GM19467 (cell line): ENCODE data around the gene KISS1R.
"Not testable (repeated sequence)": the region's sequence is repeated elsewhere in the genome, so short reads cannot be mapped to it uniquely, and the experiment has no call there.

ENCODE experiments used
- ATAC-seq: cut with Tn5 transposase; IDR thresholded peaks from one replicate; pipeline ENCODE4 v1.9.1; 2021; ENCODE audit warnings: mild to moderate bottlenecking, moderate library complexity; ENCODE audit not compliant: unreplicated experiment

Gene KISS1R

DNA sequence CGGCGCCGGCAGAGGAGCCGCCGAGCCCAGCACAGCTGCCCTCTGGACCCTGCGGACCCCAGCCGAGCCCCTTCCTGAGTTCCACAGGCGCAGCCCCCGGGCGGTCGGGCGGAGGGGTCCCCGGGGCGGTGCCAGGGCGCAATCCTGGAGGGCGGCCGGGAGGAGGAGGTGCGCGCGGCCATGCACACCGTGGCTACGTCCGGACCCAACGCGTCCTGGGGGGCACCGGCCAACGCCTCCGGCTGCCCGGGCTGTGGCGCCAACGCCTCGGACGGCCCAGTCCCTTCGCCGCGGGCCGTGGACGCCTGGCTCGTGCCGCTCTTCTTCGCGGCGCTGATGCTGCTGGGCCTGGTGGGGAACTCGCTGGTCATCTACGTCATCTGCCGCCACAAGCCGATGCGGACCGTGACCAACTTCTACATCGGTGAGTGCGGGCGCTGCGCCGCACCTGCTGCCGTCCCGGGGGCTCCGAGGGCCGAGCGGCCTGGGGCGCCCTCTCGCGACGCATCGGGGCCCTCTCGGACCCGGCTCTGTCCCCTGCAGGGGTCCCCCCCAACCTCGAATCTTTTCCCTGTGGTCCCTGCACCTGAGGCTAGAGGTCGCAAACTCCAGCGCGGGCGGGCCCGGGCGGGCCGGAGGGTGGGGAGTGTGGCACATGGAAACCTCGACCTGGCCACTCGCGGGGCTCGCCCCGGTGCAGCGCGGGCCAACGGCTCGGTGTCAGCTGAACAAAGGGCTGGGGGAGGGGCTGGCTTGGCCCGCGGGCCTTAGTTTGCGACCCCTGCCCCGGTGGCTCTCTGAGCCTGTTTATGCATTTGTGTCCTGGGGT lies at the start of gene KISS1R:
Gene KISS1R (plus strand): TSS at position 11 of the 829 bp plus-strand sequence. CDS start 170 bp downstream, at position 181.
- no peak for ATAC-seq

DNA sequence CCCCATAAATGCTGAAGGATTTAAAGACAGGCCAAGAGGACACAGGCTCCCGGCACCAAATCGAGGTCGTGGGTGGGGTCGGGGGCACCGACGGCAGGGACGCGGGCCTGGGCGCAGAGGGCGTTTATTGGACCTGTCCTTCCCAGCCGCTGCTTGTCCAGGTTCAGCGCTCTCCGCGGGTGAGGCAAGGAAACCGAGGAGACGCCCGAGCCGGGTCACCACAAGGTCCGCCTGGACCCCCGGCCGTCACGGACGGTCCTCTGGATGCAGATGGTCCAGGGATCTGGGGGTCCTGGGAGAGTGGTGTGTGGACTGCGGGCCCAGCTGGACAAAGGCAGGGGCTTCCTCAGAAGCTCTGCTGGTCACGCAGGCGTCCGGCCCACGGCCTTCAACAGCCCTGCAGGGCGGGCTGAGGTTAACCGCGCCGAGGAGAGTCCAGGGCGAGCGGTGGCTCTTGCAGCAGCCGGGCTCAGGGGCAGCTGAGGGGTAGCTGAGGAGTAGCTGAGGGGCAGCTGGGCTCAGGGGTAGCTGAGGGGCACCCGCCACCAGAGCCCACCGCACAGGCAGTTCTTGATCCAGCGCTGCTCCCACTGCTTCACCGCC lies 49.2 kb upstream of the KISS1R start:
- no peak for ATAC-seq

- ATAC-seq = no peak
Observed at GRCh38 chr19:868458-869244, 48.5 kb upstream of the KISS1R start.

DNA sequence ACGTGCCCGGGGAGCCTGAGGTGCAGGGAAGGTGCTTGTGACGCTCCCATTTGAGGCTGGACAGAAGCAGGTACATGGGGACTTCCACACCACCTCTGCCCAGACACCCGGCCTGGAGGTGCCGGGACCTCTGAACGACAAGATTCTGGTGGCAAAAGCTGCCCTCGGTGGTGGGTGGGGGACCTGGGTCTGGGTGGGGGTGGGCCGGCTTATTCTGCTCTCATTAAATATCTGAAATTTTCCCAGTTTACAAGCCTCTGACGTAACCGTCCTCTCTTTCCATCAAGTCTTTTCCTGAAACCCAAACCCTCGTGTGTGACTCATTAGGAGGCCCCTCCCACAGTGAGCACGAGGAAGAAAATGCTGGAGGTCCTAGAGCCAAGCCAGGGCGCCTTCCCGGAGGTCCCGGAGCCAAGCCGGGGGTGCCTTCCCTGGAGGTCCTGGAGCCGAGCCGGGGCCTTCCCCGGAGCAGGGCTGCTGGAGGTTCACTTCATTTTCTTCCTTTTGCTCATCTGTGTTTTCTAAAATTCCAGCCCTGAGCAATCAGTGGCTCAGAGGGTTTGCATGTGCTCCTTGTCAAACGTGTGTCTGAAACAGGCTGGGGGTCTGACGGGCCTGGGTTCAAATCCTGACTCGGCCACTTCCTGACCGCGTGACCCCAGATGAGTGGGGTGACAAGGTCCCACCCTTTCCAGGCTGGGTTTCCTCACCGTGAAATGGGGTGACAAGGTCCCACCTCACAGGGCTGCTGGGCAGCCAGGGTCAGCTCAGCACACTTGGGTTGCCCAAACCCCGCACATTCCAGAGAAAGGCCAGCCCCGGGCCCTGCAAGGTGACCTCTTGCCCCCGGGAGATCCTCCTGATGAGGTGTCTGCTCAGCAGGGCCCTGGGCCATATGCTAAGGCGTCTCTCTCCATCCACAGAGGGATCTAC lies 47.6 kb upstream of the KISS1R start:
- no peak for ATAC-seq

GRCh38 chr19:870314-870713 lies 46.8 kb upstream of the KISS1R start:
- ATAC-seq = no peak

DNA sequence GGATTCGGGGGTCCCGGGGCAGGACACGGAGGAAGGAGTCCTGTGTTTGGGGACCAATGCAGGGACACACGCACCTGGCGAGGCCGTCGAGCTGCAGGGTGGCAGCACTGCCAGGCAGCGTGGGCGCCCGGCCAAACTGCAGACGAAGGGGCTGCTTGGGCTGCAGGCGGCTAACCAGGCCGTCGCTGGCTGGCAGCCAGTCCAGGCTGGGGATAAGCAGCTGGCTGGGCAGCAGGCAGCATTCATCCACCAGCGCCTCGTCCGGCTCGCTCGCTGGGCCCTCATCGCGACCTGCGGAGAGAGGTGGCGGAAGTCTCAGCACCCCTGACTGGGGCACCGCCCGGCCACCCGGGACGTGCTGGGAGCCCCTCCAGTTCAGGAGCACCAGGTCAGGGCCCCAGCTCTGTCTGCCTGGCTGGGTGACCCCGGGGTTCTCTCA lies 46.2 kb upstream of the KISS1R start:
- ATAC-seq = no peak

GRCh38 chr19:871446-872265 lies 45.5 kb upstream of the KISS1R start:
- ATAC-seq = no peak

DNA sequence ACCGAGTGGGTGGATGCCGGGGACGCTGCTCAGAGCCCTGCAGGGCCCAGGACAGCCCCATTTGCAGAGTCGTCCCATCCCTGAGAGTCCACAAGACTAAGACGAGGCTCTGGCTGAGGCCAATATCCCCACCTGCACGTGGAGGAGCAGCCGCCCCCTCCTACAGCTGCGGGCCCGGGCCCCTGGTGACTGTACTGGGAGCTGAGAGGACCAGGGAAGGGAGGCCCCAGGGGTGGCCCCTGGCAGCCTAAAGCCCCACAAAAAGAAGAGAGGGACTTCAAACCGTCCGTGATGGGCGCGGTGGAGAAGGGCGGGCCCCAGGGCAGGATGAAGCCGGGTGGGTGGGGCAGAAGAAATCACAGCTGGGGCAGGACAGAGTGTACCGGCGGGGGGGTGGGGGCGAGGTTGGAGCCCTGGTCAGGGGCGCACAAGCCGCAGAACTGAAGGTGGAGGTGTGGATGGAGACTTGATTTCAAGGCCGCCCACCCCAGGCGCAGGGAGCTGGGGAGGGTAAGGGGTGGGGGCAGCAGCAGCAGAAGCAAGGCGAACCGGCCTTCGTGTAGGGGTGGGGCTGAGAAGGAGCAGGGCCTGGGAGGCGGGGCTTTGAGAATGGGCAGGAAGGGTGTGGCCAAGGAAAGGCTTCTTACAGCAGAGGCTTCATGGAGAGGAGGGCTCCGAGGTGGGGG lies 44.7 kb upstream of the KISS1R start:
- ATAC-seq = peak; percentile 32

DNA sequence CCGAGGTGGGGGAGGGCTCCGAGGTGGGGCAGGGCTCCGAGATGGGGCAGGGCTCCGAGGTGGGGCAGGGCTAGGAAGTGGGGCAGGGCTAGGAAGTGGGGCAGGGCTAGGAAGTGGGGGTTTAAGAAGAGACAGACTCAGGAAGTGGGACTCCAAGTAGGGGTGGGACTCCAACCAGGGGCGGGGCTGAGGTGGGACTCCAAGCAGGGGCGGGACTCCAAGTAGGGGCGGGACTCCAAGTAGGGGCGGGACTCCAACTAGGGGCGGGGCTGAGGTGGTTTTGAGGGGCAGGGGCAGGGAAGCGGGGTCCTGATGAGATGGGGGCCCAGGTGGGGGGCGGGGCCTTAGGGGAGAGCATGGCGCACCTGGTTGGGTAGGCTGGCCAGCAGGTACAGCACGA lies 44.0 kb upstream of the KISS1R start:
- ATAC-seq = no peak

DNA sequence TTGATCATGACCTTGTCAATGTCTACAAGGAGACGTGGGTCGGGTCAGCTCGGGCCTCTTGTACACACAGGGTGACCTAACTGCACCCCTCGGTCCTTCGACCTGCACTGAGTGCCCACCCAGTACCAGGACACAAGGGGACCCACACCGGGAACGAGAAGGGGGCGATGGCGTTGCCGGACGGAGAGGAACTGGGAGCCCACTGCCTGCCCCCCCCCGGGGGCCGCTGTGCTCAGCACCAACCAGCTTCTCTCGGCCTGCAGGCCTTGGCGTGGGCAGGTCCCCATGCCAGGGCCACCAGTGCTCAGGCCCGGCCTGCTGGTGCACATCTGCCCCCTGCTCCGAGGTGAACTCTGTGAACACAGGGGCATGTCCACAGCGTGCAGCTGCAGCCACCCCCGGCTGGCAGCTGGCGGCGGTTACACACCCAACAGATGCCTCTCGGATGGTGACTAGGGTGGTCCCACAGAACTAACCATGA lies 43.5 kb upstream of the KISS1R start:
- ATAC-seq = no peak

- no peak for ATAC-seq
Observed at GRCh38 chr19:875265-875879, 41.8 kb upstream of the KISS1R start.

DNA sequence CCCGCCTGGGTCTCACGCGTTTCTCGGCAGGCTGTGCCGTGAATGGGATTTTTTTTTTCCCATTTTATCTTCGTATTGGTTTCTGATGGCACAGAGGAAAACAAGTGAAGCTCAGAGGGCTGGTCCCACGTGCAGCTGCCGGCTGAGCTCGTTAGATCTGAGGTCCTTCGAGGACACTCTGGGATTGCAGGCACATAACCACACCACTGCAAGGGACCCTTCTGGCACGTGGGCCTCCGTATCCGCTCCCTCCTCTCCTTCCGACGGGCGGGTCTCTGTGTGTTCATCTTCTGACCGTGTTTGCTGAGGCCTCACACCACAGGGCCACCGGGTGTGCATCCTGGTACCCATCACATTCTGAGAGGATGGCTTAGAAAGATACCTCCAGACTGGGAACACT lies 41.0 kb upstream of the KISS1R start:
- no peak for ATAC-seq

DNA sequence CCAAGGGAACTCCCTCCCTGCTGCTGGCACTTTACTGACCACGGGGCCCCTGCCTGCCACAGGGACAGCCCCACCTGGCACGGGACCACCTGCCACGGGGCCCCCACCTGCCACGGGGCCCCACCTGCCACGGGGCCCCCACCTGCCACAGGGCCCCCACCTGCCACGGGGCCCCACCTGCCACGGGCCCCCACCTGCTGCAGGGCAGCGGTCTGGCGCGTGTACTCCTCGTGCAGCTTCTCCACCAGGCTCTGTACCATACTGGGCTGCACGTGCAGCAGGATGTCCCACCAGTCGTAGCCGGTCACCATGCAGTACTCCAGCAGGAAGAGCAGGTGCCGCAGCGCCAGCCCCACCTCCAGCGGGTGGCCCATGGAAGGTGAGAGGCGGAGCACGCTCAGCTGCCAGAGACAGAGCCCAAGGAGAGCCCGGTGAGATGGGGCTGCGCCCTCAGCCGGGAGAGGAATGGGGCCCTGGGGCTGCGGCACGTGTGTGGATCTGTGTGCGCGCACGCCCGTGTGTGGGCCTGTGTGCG lies 40.3 kb upstream of the KISS1R start:
- ATAC-seq = no peak

GRCh38 chr19:877992-878660 lies 39.0 kb upstream of the KISS1R start:
- ATAC-seq = not testable (repeated sequence)

GRCh38 chr19:878751-879561 lies 38.2 kb upstream of the KISS1R start:
- ATAC-seq = not testable (repeated sequence)

DNA sequence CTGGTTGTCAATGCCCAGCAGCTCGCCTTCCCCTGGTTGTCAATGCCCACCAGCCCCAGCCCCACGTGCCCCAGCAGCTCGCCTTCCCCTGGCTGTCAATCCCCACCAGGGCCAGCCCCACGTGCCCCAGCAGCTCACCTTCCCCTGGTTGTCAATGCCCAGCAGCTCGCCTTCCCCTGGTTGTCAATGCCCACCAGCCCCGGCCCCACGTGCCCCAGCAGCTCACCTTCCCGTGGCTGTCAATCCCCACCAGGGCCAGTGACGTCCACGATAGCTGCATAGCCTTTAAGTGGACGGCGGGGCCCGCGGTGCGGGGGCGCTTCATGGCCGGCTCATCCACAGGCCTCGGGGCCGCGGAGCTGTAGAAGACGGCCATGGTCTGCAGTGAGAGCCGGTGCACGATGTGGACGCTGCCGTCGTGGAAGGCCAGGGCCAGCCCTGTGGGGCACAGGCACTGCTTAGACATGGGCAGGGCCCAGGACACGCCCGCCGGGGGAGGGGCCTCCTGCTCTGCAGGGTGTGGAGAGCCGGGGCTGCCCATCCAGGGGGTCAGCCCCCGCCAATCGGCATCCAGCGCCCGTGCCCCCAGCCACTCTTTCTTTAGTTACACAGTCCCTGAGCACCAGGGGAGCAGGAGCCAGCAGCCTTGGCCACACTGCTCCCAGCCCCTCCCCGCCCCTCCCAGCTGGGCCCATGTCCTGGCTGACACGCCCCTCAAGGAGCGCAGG lies 37.3 kb upstream of the KISS1R start:
- ATAC-seq = no peak
